CD4-positive, alpha-beta T cell treated with Interleukin-6 at 100 ng/mL for 8 hours (primary cell): ENCODE measurements around the gene IGF1.

Source experiments
- DNase-seq: peaks from one replicate; pipeline ENCODE4 v3.0.0-alpha.2; 2020; ENCODE audit warnings: mixed read lengths, low spot score

Gene IGF1

GRCh38 chr12:102426599-102427542 is 53.5 kb downstream of the IGF1 start:
- DNase-seq, result no peak

- no peak for DNase-seq
These were observed 55.0 kb downstream of the IGF1 start for GRCh38 chr12:102425109-102426039.

- DNase-seq, result no peak
These were observed 56.9 kb downstream of the IGF1 start for GRCh38 chr12:102423462-102423861.

- no peak for DNase-seq
These were observed 58.4 kb downstream of the IGF1 start for GRCh38 chr12:102421802-102422583.

- DNase-seq, result no peak
These were observed 61.1 kb downstream of the IGF1 start for GRCh38 chr12:102419094-102419764.

- no peak for DNase-seq
These were observed 63.3 kb downstream of the IGF1 start for GRCh38 chr12:102417055-102417454.

GRCh38 chr12:102415515-102415914 is 64.8 kb downstream of the IGF1 start:
- DNase-seq, result no peak

- no peak for DNase-seq
These were observed 67.0 kb downstream of the IGF1 start for GRCh38 chr12:102413396-102413795.

GRCh38 chr12:102410511-102410910 is 69.9 kb downstream of the IGF1 start:
- DNase-seq, result no peak

- DNase-seq, result no peak
These were observed 71.7 kb downstream of the IGF1 start for GRCh38 chr12:102408487-102409297.

GRCh38 chr12:102407776-102408486 is 72.4 kb downstream of the IGF1 start:
- no peak for DNase-seq

- DNase-seq, result no peak
These were observed 74.3 kb downstream of the IGF1 start for GRCh38 chr12:102406033-102406584.

- DNase-seq, result no peak
These were observed 79.3 kb downstream of the IGF1 start for GRCh38 chr12:102401087-102401486.

GRCh38 chr12:102399653-102400052 is 80.7 kb downstream of the IGF1 start:
- no peak for DNase-seq

GRCh38 chr12:102396276-102396675 is 84.1 kb downstream of the IGF1 start:
- DNase-seq, result no peak

GRCh38 chr12:102394200-102394599 is 86.2 kb downstream of the IGF1 start:
- no peak for DNase-seq

- DNase-seq, result no peak
These were observed 90.3 kb downstream of the IGF1 start for GRCh38 chr12:102390068-102390467.

GRCh38 chr12:102388469-102388868 is 91.9 kb downstream of the IGF1 start:
- DNase-seq, result no peak

GRCh38 chr12:102385343-102385742 is 95.0 kb downstream of the IGF1 start:
- no peak for DNase-seq
